ENCODE results near the gene KCMF1.

DNA sequence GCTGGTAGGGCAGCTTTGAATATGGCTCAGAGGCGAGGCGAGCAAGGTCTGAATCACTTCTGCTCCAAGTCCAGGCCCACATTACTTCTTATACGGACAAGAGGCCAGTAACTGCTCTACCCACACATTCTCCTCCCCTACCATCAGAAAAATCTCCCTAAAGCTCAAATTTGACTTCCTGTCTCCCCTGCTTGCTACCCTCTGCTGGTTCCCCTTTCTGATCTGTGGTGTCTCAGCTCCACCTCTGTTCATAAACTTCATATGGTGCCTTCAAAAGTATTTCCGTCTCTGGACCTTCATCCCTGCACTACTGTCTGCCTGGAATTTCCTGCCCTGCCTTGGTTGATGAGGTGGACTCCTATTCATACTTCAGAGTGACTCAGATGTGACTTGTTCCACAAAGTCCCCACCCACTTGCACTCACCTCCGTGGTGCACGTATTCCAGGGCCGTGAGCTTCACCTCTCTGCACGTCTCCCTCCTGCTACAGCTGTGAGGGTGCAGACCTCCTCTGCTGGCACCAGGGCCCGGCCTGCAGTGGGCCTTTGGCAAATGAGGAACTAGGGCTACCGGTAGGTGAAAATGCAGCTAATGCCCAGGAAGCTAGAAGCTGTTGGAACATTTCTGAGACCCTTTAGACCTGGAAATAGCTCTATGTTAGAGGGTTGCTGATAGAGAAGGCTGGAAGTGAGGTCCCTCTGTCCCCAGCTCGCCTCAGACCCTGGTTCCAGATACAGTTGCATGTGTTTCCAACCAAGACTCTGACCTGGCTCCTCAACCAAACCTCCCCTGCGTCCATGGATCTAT, 24.6 kb upstream of the KCMF1 start:
- TF ChIP-seq, protein P1, sequence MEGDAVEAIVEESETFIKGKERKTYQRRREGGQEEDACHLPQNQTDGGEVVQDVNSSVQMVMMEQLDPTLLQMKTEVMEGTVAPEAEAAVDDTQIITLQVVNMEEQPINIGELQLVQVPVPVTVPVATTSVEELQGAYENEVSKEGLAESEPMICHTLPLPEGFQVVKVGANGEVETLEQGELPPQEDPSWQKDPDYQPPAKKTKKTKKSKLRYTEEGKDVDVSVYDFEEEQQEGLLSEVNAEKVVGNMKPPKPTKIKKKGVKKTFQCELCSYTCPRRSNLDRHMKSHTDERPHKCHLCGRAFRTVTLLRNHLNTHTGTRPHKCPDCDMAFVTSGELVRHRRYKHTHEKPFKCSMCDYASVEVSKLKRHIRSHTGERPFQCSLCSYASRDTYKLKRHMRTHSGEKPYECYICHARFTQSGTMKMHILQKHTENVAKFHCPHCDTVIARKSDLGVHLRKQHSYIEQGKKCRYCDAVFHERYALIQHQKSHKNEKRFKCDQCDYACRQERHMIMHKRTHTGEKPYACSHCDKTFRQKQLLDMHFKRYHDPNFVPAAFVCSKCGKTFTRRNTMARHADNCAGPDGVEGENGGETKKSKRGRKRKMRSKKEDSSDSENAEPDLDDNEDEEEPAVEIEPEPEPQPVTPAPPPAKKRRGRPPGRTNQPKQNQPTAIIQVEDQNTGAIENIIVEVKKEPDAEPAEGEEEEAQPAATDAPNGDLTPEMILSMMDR (IDR thresholded peaks at IDR 0.05; ENCODE audit: insufficient read depth, low read length, poor library complexity, severe bottlenecking), result no peak
- TF ChIP-seq EZH2phosphoT487 (conservative IDR thresholded peaks at IDR 0.05; ENCODE audit: low read length), result no peak
